H1 (cell line): Measurements from ENCODE around the gene GUCA1A. TPM values are rescaled to one million over a fixed set of nuclear protein-coding genes. Genes with fewer than 3 reads are reported as not detected.
A peak's percentile ranks its signal among the peaks of the same experiment; 100 is the strongest.

Source experiments
- CTCF ChIA-PET: fragments of 300-600 bp; sonication (Branson Sonifier 250); formaldehyde crosslinking; loops from one replicate; lab custom pipeline; 2021; ENCODE audit not compliant: partially characterized antibody; lab: Charles Lee
- POLR2A ChIA-PET: fragments of 300-600 bp; sonication (Branson Sonifier 250); formaldehyde crosslinking; loops from one replicate; lab custom pipeline; 2021; ENCODE audit warnings: inconsistent platforms; ENCODE audit not compliant: partially characterized antibody; lab: Charles Lee
- DNase-seq, 2 experiments: peaks; one replicate each; pipeline versions ENCODE4 v3.0.0 to v3.0.0-alpha.2; 2010 to 2022; ENCODE audit warnings: low spot score in 2 of 2, low read depth in 1 of 2, mixed read lengths in 1 of 2
- FAIRE-seq: peaks from 2 replicates; lab custom pipeline; 2011; peaks lifted over from hg19 to GRCh38; lab: Jason Lieb, UNC
- H2AFZ ChIP-seq: 2 replicates; pipeline ENCODE4 v1.8.1; 2012; ENCODE audit warnings: low read length, inconsistent platforms
- H2AK5ac ChIP-seq: 2 replicates; pipeline ENCODE4 v1.6.1; 2013; ENCODE audit warnings: low read depth, low read length
- H2BK120ac ChIP-seq: replicated peaks from 2 replicates; pipeline ENCODE3; 2013; ENCODE audit warnings: low read depth, low read length, inconsistent platforms
- H2BK12ac ChIP-seq: 2 replicates; pipeline ENCODE4 v1.6.1; 2013; ENCODE audit warnings: low read depth, low read length
- H2BK15ac ChIP-seq: 2 replicates; pipeline ENCODE4 v1.6.1; 2013; ENCODE audit warnings: low read length
- H2BK20ac ChIP-seq: 2 replicates; pipeline ENCODE4 v1.6.1; 2013; ENCODE audit warnings: low read length
- H2BK5ac ChIP-seq: 2 replicates; pipeline ENCODE4 v1.6.1; 2013; ENCODE audit warnings: low read depth, low read length
- H3K14ac ChIP-seq: 2 replicates; pipeline ENCODE4 v1.6.1; 2013; ENCODE audit warnings: inconsistent platforms; ENCODE audit not compliant: insufficient read length
- H3K18ac ChIP-seq: 2 replicates; pipeline ENCODE4 v1.6.1; 2013; ENCODE audit warnings: low read length; ENCODE audit errors: extremely low read depth
- H3K23ac ChIP-seq: 2 replicates; pipeline ENCODE4 v1.6.1; 2013; ENCODE audit warnings: inconsistent platforms; ENCODE audit not compliant: insufficient read length
- H3K23me2 ChIP-seq: 2 replicates; pipeline ENCODE4 v1.6.1; 2013; ENCODE audit warnings: low read depth, low read length
- H3K27ac ChIP-seq: 2 replicates; pipeline ENCODE4 v1.6.1; 2011; ENCODE audit warnings: low read depth, low read length, inconsistent platforms
- H3K27me3 ChIP-seq, 4 experiments: replicated peaks in 1 of 4; 1 replicate in 1 of 4; 2 replicates in 3 of 4; pipeline versions ENCODE4 v1.6.1 to v1.8.1; 2011 to 2013; ENCODE audit warnings: low read length in 3 of 4, mild to moderate bottlenecking in 3 of 4, inconsistent platforms in 2 of 4, mixed read lengths in 2 of 4, moderate library complexity in 1 of 4; ENCODE audit not compliant: control insufficient read depth in 3 of 4, insufficient read depth in 3 of 4; ENCODE audit errors: extremely low read depth in 1 of 4
- H3K36me3 ChIP-seq, 4 experiments: 2 replicates each; pipeline versions ENCODE4 v1.6.1 to v1.8.1; 2011 to 2013; ENCODE audit warnings: mild to moderate bottlenecking in 4 of 4, low read length in 3 of 4, moderate library complexity in 2 of 4, control low read depth in 1 of 4, inconsistent platforms in 1 of 4; ENCODE audit not compliant: insufficient read depth in 4 of 4, control insufficient read depth in 2 of 4
- H3K4ac ChIP-seq: replicated peaks from 2 replicates; pipeline ENCODE3; 2013; ENCODE audit warnings: low read length, low read depth, mixed read lengths, inconsistent platforms; ENCODE audit not compliant: insufficient read length
- H3K4me1 ChIP-seq, 4 experiments: replicated peaks in 1 of 4; 1 replicate in 1 of 4; 2 replicates in 3 of 4; pipeline versions ENCODE4 v1.6.1 to v1.8.1; 2011 to 2013; ENCODE audit warnings: low read length in 3 of 4, inconsistent platforms in 2 of 4, mixed read lengths in 1 of 4; ENCODE audit not compliant: insufficient read depth in 4 of 4, control insufficient read depth in 3 of 4
- H3K4me2 ChIP-seq, 2 experiments: 2 replicates each; pipeline versions ENCODE4 v1.6.1 to v1.8.1; 2011 to 2013; ENCODE audit warnings: low read depth in 2 of 2, low read length in 2 of 2, control low read depth in 1 of 2, inconsistent platforms in 1 of 2, mild to moderate bottlenecking in 1 of 2; ENCODE audit not compliant: insufficient read depth in 1 of 2
- H3K4me3 ChIP-seq, 4 experiments: fragments of 200-600, 300-600 bp in 1 of 4; sonication (generic), shearing (Covaris generic), sonication (Bioruptor Twin) in 1 of 4; 2 replicates each; pipeline versions ENCODE4 v1.5.1 to v1.8.1; 2011 to 2016; ENCODE audit warnings: low read length in 4 of 4, low read depth in 3 of 4, control low read depth in 2 of 4, inconsistent platforms in 2 of 4, mild to moderate bottlenecking in 2 of 4, mixed read lengths in 1 of 4, moderate library complexity in 1 of 4; ENCODE audit not compliant: insufficient read depth in 2 of 4; ENCODE audit errors: extremely low read depth in 1 of 4
- H3K56ac ChIP-seq: replicated peaks from 2 replicates; pipeline ENCODE3; 2013; ENCODE audit warnings: low read depth, mild to moderate bottlenecking, mixed read lengths, low read length, inconsistent platforms; ENCODE audit not compliant: insufficient read length
- H3K79me1 ChIP-seq: 2 replicates; pipeline ENCODE4 v1.6.1; 2013; ENCODE audit warnings: low read depth, low read length, control low read depth
- H3K79me2 ChIP-seq, 2 experiments: 2 replicates each; pipeline versions ENCODE4 v1.6.1 to v1.8.1; 2012 to 2013; ENCODE audit warnings: low read length in 2 of 2, mild to moderate bottlenecking in 2 of 2, inconsistent platforms in 1 of 2; ENCODE audit not compliant: insufficient read depth in 2 of 2, control insufficient read depth in 1 of 2
- H3K9ac ChIP-seq, 4 experiments: replicated peaks in 1 of 4; 1 replicate in 1 of 4; 2 replicates in 3 of 4; pipeline versions ENCODE4 v1.6.1 to v1.8.1; 2011 to 2013; ENCODE audit warnings: low read depth in 3 of 4, low read length in 3 of 4, control low read depth in 2 of 4, mild to moderate bottlenecking in 2 of 4, moderate library complexity in 2 of 4, inconsistent platforms in 1 of 4; ENCODE audit errors: extremely low read depth in 1 of 4
- H3K9me3 ChIP-seq, 2 experiments: 2 replicates each; pipeline versions ENCODE4 v1.6.1 to v1.8.1; 2012 to 2013; ENCODE audit warnings: mild to moderate bottlenecking in 2 of 2, moderate library complexity in 2 of 2, control low read depth in 1 of 2, inconsistent platforms in 1 of 2, low read depth in 1 of 2, low read length in 1 of 2, mixed read lengths in 1 of 2; ENCODE audit not compliant: insufficient read depth in 2 of 2
- H4K20me1 ChIP-seq, 2 experiments: replicated peaks in 1 of 2; 2 replicates each; pipeline versions ENCODE3 to v1.8.1; 2011 to 2013; ENCODE audit warnings: inconsistent platforms in 2 of 2, low read length in 2 of 2, mild to moderate bottlenecking in 1 of 2; ENCODE audit not compliant: insufficient read depth in 2 of 2, control insufficient read depth in 1 of 2
- H4K5ac ChIP-seq: 2 replicates; pipeline ENCODE4 v1.6.1; 2013; ENCODE audit warnings: low read length, low read depth, mixed read lengths, inconsistent platforms; ENCODE audit not compliant: insufficient read length
- H4K8ac ChIP-seq: 2 replicates; pipeline ENCODE4 v1.8.0; 2013; ENCODE audit warnings: mild to moderate bottlenecking, moderate library complexity, low read length, inconsistent platforms; ENCODE audit not compliant: insufficient read depth; ENCODE audit errors: extremely low read depth
- H4K91ac ChIP-seq: replicated peaks from 2 replicates; pipeline ENCODE3; 2013; ENCODE audit warnings: low read length, mixed read lengths, inconsistent platforms; ENCODE audit not compliant: insufficient read length
- BCL11A ChIP-seq, 2 experiments: IDR thresholded peaks; one replicate each; pipeline ENCODE4 v1.6.1; 2011; ENCODE audit warnings: low read depth in 2 of 2, low read length in 2 of 2, mild to moderate bottlenecking in 2 of 2
- EZH2 ChIP-seq: fragments of 200-600 bp; sonication (generic); IDR thresholded peaks from 2 replicates; pipeline ENCODE4 v1.7.1; 2012; ENCODE audit warnings: low read depth, mild to moderate bottlenecking, moderate library complexity, low read length, inconsistent platforms; ENCODE audit not compliant: severe bottlenecking
- GTF2F1 ChIP-seq: IDR thresholded peaks from 2 replicates; pipeline ENCODE4 v1.6.1; 2012; ENCODE audit warnings: low read depth, low read length, improper control_type of control experiment, borderline replicate concordance
- JUND ChIP-seq: IDR thresholded peaks from 2 replicates; pipeline ENCODE4 v1.6.1; 2011; ENCODE audit warnings: mild to moderate bottlenecking, improper control_type of control experiment, low read length
- KDM4A ChIP-seq: IDR thresholded peaks from one replicate; pipeline ENCODE4 v1.7.1; 2012; ENCODE audit warnings: low read depth, mild to moderate bottlenecking, moderate library complexity, low read length, inconsistent platforms; ENCODE audit not compliant: severe bottlenecking
- RAD21 ChIP-seq, 2 experiments: IDR thresholded peaks in 1 of 2; conservative IDR thresholded peaks in 1 of 2; 2 replicates each; pipeline ENCODE4 v1.6.1; 2011; ENCODE audit warnings: low read depth in 2 of 2, low read length in 2 of 2, improper control_type of control experiment in 1 of 2, inconsistent platforms in 1 of 2, mild to moderate bottlenecking in 1 of 2, moderate library complexity in 1 of 2
- RXRA ChIP-seq: IDR thresholded peaks from 2 replicates; pipeline ENCODE4 v1.6.1; 2011; ENCODE audit warnings: low read depth, mild to moderate bottlenecking, low read length, moderate library complexity; ENCODE audit not compliant: insufficient read depth
- WGBS, 2 experiments: shearing (Covaris generic) in 1 of 2; methylation state at CpG; one replicate each; pipeline versions ENCODE4 v1.1.6 to v1.1.7; 2013 to 2015; ENCODE audit warnings: low lambda C conversion rate in 2 of 2, mixed read lengths in 2 of 2, inconsistent platforms in 1 of 2, low coverage in 1 of 2, missing lambda C conversion rate in 1 of 2; ENCODE audit not compliant: insufficient replicate concordance in 2 of 2, insufficient coverage in 1 of 2, insufficient read length in 1 of 2; ENCODE audit errors: extremely low coverage in 1 of 2, missing lambda C conversion rate in 1 of 2; 5-methylcytosine and 5-hydroxymethylcytosine counted together
- polyA plus RNA-seq, 7 experiments: library from polyadenylated mRNA; depleted of rRNA in 3 of 7; stranded (reverse) in 5 of 7; unstranded in 2 of 7; fragments of >200 nt in 5 of 7; fragments of 200-250 nt in 2 of 7; gene quantifications; 1 replicate in 5 of 7; 2 replicates in 1 of 7; 4 replicates in 1 of 7; pipeline versions ENCODE4 v1.2.1 to v1.2.3, GENCODE V29; 2011 to 2013; ENCODE audit warnings: missing spikeins in 2 of 7, mixed read lengths in 2 of 7
- total RNA-seq: library from RNA; stranded (reverse); fragmentation: NEBNext Ultra II Directional; extraction: Animal tissue kit (Norgen Biotek cat#: 25700); gene quantifications from 2 replicates; pipeline ENCODE4 v1.2.1, GENCODE V29; 2021

GUCA1A gene
- total and polyA plus RNA-seq, 2 of the 8 experiments (the other 6 are each of a cell fraction or from before 2014, with no cell fraction given): 4.6 to 24.6 TPM

DNA sequence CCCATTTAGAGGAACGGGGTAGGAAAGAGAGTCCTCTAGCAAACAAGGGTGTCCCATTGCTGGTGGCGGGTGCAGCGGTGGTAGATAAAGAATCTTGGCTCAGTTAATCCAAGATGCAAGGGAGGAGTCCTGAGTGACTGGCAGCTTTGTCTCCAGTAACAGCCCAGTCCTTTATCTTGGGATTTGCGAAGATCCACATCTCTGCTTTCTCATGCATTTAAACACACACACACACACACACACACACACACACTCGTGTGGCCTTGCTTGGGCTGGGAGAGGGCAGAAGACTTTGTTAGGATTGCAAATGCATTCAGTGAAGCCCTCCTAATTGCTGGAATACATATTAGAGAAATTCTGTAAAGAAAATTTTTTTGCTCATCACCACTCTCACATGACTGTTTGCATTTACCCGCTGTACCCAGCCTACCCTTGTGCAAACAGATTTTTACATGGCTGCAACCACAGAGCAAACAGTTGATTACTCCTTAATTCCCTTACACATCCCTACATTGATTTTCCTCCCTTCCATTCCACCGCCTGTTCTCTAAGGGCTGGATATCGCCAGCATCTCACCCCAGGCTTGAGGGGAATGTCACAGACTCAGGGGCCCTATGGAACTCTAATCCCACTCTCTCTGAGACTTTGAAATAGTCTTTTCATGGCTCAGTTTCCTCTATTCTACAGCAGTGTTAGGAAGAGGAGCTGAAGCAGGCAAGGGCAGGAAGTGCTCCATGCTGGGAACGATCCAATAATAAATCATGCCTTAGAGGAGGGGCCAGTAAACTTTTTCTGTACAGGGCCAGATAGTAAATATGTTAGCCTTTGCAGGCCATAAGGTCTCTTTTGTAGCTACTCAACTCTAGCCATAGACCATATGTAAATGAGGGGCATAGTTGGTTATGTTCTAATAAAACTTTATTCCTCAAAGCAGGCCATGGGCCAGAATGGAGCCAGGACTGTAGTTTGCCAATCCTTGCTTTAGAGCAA, 34.2 kb upstream of the GUCA1A start:
- H3K4ac ChIP-seq: no peak overlapping the region
- peak overlapping the region; percentile 10; the same call in 1 of the 2 replicates for H2AK5ac ChIP-seq
- H3K79me1 ChIP-seq: peaks cover 8% of the 10 kb centered on the region; the same call in 1 of the 2 replicates
- peaks cover 10% of the 10 kb centered on the region for H3K23me2 ChIP-seq
- peaks cover 12 to 56% of the 10 kb centered on the region in 2 experiments for H3K79me2 ChIP-seq
- H4K91ac ChIP-seq: no peak overlapping the region
- H4K5ac ChIP-seq: no peak overlapping the region
- H2AFZ ChIP-seq: no peak overlapping the region
- peak overlapping the region; percentile 77; the same call in 1 of the 2 replicates for H2BK12ac ChIP-seq
- H2BK20ac ChIP-seq: no peak overlapping the region; the same call in 1 of the 2 replicates
- H3K14ac ChIP-seq: no peak overlapping the region
- 52% methylated on average over 9 of the region's 9 CpGs; no CpG with 5 or more reads in 1 of the 2 experiments for WGBS, 2 experiments
- POLR2A ChIA-PET: interaction anchor here (0.9 to 9.7 kb wide), 17 partner anchors 7 to 218 kb away, joined by 3 to 109 read pairs (median 4); partner anchors contain the start of genes BYSL, MED20 and TAF8
- peaks cover 0 to 3% (median 1%) of the 10 kb centered on the region in 4 experiments; a peak in 2 of 8 replicates for H3K36me3 ChIP-seq
- no peak overlapping the region for H3K56ac ChIP-seq
- H3K27me3 ChIP-seq: no peaks in the 10 kb centered on the region
- peak overlapping the region; percentile 8 for H2BK120ac ChIP-seq
- peak overlapping the region; percentile 43 for H3K18ac ChIP-seq
- peaks cover 24 to 58% (median 44%) of the 10 kb centered on the region in 4 experiments for H3K4me1 ChIP-seq
- peak overlapping the region; percentile 58 to 84 for H3K4me2 ChIP-seq
- FAIRE-seq (no peak), DNase-seq (no peak)
- peak overlapping the region; percentile 86 for H2BK5ac ChIP-seq
- H4K8ac ChIP-seq: no peak overlapping the region
- no peak overlapping the region for H3K9ac ChIP-seq
- peaks cover 15 to 23% of the 10 kb centered on the region in 2 experiments for H4K20me1 ChIP-seq
- H3K23ac ChIP-seq: no peak overlapping the region
- H2BK15ac ChIP-seq: peak overlapping the region; percentile 38; the same call in 1 of the 2 replicates
- no peaks in the 10 kb centered on the region for H3K9me3 ChIP-seq
- CTCF ChIA-PET: interaction anchor here (0.6 to 12.4 kb wide), 10 partner anchors 10 to 75 kb away, joined by 3 to 123 read pairs (median 6); no protein-coding TSS in a partner anchor
- H3K27ac ChIP-seq: no peak overlapping the region
- peak overlapping the region in 1 of 4 experiments; percentile 14; a peak in 1 of 8 replicates for H3K4me3 ChIP-seq
- TF ChIP-seq KDM4A (no peak), JUND (no peak), RXRA (no peak), GTF2F1 (no peak), BCL11A (IDR thresholded peaks at IDR 0.05; ENCODE audit: low read depth in 2 of 2, low read length in 2 of 2) (no peak), RAD21 (IDR thresholded peaks at IDR 0.05 in 1 of 2, conservative IDR thresholded peaks at IDR 0.05 in 1 of 2; ENCODE audit: low read depth in 2 of 2, low read length in 2 of 2) (no peak), EZH2 (no peak)
